ENCODE data around the gene ATP9A. TPM values are rescaled to one million over a fixed set of nuclear protein-coding genes. Genes with fewer than 3 reads are reported as not detected.

The ATP9A gene
- total and polyA plus RNA-seq, 4 donors, result 2.4 to 16.7 (median 9.9) TPM

- Histone ChIP-seq H3K27me3 (ENCODE audit: control insufficient read depth in 4 of 4, insufficient read depth in 4 of 4, low read length in 3 of 4) (no peaks in the 10 kb centered on the region), H3K9ac (ENCODE audit: low read depth in 1 of 2, low read length in 2 of 2) (no peak overlapping the region), H3K9me3 (ENCODE audit: control insufficient read depth in 4 of 4, low read length in 3 of 4) (no peaks in the 10 kb centered on the region), H3K36me3 (ENCODE audit: control insufficient read depth in 4 of 4, insufficient read depth in 3 of 4, low read depth in 1 of 4, low read length in 3 of 4) (no peaks in the 10 kb centered on the region), H3K4me3 (ENCODE audit: low read depth in 1 of 3, low read length in 3 of 3) (no peak overlapping the region), H3K4me1 (ENCODE audit: control insufficient read depth in 4 of 4, insufficient read depth in 4 of 4, low read length in 3 of 4) (peaks cover 0 to 4% (median 0%) of the 10 kb centered on the region in 4 donors), H3K27ac (ENCODE audit: low read depth in 1 of 2, low read length in 2 of 2) (no peak overlapping the region)
- 65% methylated on average over 8 of the region's 8 CpGs for WGBS
- TF ChIP-seq SP1 (IDR thresholded peaks at IDR 0.05) (no peak), RXRA (IDR thresholded peaks at IDR 0.05) (no peak), HNF4G (IDR thresholded peaks at IDR 0.05) (no peak)
- no peak for DNase-seq (ENCODE audit: low spot score)
These were observed 70.9 kb downstream of the ATP9A start for GRCh38 chr20:51697096-51697826.

GRCh38 chr20:51696304-51697071 lies 71.7 kb downstream of the ATP9A start:
- Histone ChIP-seq H3K27ac (ENCODE audit: low read depth in 1 of 2, low read length in 2 of 2) (no peak overlapping the region), H3K4me1 (ENCODE audit: control insufficient read depth in 4 of 4, insufficient read depth in 4 of 4, low read length in 3 of 4) (peaks cover 0 to 4% (median 0%) of the 10 kb centered on the region in 4 donors)

More at GRCh38 chr20:51696304-51697071, 71.7 kb downstream of the ATP9A start:
- H3K36me3 ChIP-seq (ENCODE audit: control insufficient read depth in 4 of 4, insufficient read depth in 3 of 4, low read depth in 1 of 4, low read length in 3 of 4), result peaks cover 0 to 4% (median 0%) of the 10 kb centered on the region in 4 donors
- DNase-seq (ENCODE audit: low spot score), result no peak
- TF ChIP-seq EGR1 (IDR thresholded peaks at IDR 0.05; ENCODE audit: low read depth in 2 of 2) (no peak), RAD21 (IDR thresholded peaks at IDR 0.05) (no peak), GABPA (IDR thresholded peaks at IDR 0.05 in 1 of 2, conservative IDR thresholded peaks at IDR 0.05 in 1 of 2) (no peak), REST (IDR thresholded peaks at IDR 0.05) (no peak), MAX (IDR thresholded peaks at IDR 0.05) (no peak), NR2F2 (IDR thresholded peaks at IDR 0.05) (no peak), HNF4G (IDR thresholded peaks at IDR 0.05) (no peak), FOXA1 (IDR thresholded peaks at IDR 0.05) (no peak), SP1 (IDR thresholded peaks at IDR 0.05) (no peak), RXRA (IDR thresholded peaks at IDR 0.05) (no peak), FOXA2 (IDR thresholded peaks at IDR 0.05) (no peak), ZBTB33 (IDR thresholded peaks at IDR 0.05) (no peak), YY1 (IDR thresholded peaks at IDR 0.05) (no peak)
- 48% methylated on average over 2 of the region's 2 CpGs for WGBS
- H3K9me3 ChIP-seq (ENCODE audit: control insufficient read depth in 4 of 4, low read length in 3 of 4), result no peaks in the 10 kb centered on the region
- no peaks in the 10 kb centered on the region for H3K27me3 ChIP-seq (ENCODE audit: control insufficient read depth in 4 of 4, insufficient read depth in 4 of 4, low read length in 3 of 4)
- no peak overlapping the region for H3K9ac ChIP-seq (ENCODE audit: low read depth in 1 of 2, low read length in 2 of 2)
- H3K4me3 ChIP-seq (ENCODE audit: low read depth in 1 of 3, low read length in 3 of 3), result no peak overlapping the region

Measured in liver (tissue), 9 donors.